Calu3 (cell line): ENCODE measurements around the gene FTO. TPM values are rescaled to one million over a fixed set of nuclear protein-coding genes. Genes with fewer than 3 reads are reported as not detected.

Experiments
- BruUV-seq: library from RNA; stranded (reverse); fragments of 400-500 nt; replicated peaks from 2 replicates; lab custom pipeline; 2021; lab: Mats Ljungman, UMichigan
- CTCF ChIA-PET: fragments of 300-600 bp; sonication (Branson Sonifier 250); formaldehyde crosslinking; loops from one replicate; lab custom pipeline; 2022; ENCODE audit warnings: antibody characterized with exemption; lab: Charles Lee
- DNase-seq: peaks from one replicate; pipeline ENCODE4 v3.0.0; 2022
- H3K27ac Mint-ChIP-seq: one replicate; pipeline ENCODE4 v1.8.0; 2022; ENCODE audit warnings: mixed read lengths; ENCODE audit not compliant: unreplicated experiment
- H3K27me3 Mint-ChIP-seq: one replicate; pipeline ENCODE4 v1.8.0; 2022; ENCODE audit warnings: mixed read lengths; ENCODE audit not compliant: unreplicated experiment
- H3K36me3 Mint-ChIP-seq: one replicate; pipeline ENCODE4 v1.8.0; 2022; ENCODE audit warnings: mild to moderate bottlenecking, moderate library complexity, mixed read lengths; ENCODE audit not compliant: insufficient read depth, unreplicated experiment
- H3K4me1 Mint-ChIP-seq: one replicate; pipeline ENCODE4 v1.8.0; 2022; ENCODE audit warnings: mild to moderate bottlenecking, low read depth, mixed read lengths; ENCODE audit not compliant: unreplicated experiment
- H3K4me3 Mint-ChIP-seq: one replicate; pipeline ENCODE4 v1.8.0; 2022; ENCODE audit warnings: mild to moderate bottlenecking, low read depth, moderate library complexity, mixed read lengths; ENCODE audit not compliant: unreplicated experiment
- H3K9me3 Mint-ChIP-seq: one replicate; pipeline ENCODE4 v1.8.0; 2022; ENCODE audit warnings: low read depth, mixed read lengths; ENCODE audit not compliant: unreplicated experiment
- CTCF ChIP-seq: fragments of 200-600 bp; IDR thresholded peaks from one replicate; pipeline ENCODE4 v1.8.0; 2022; ENCODE audit warnings: antibody characterized with exemption; ENCODE audit not compliant: unreplicated experiment
- intact Hi-C: fragments of 100-400 bp; cut with micrococcal nuclease; formaldehyde crosslinking; loops from one replicate; pipeline ENCODE4 v1.10.0; 2022; ENCODE audit not compliant: unreplicated experiment
- total RNA-seq: library from RNA; stranded (reverse); gene quantifications from 2 replicates; pipeline ENCODE4 v1.2.3, GENCODE V29; 2022

FTO gene
- total RNA-seq, 1 experiment from 2014 or later: 68.9 TPM

GRCh38 chr16:54120846-54121480 lies 417.0 kb downstream of the FTO start:
- no peaks in the 10 kb centered on the region for H3K4me1 Mint-ChIP-seq
- no peak overlapping the region for H3K27ac Mint-ChIP-seq
- no peaks in the 10 kb centered on the region for H3K27me3 Mint-ChIP-seq
- no peak for TF ChIP-seq CTCF
- H3K4me3 Mint-ChIP-seq: no peak overlapping the region
- no peak for DNase-seq
- H3K9me3 Mint-ChIP-seq: no peaks in the 10 kb centered on the region
- no TSS peak for BruUV-seq
- CTCF ChIA-PET: no interaction called here
- H3K36me3 Mint-ChIP-seq: no peaks in the 10 kb centered on the region
- intact Hi-C loops: no loop called here

- intact Hi-C loops: no loop called here
- no peak overlapping the region for H3K4me3 Mint-ChIP-seq
- no peak for DNase-seq
- peaks cover 4% of the 10 kb centered on the region for H3K27me3 Mint-ChIP-seq
- no peak for TF ChIP-seq CTCF
- H3K4me1 Mint-ChIP-seq: no peaks in the 10 kb centered on the region
- no peaks in the 10 kb centered on the region for H3K9me3 Mint-ChIP-seq
- no peak overlapping the region for H3K27ac Mint-ChIP-seq
- no peaks in the 10 kb centered on the region for H3K36me3 Mint-ChIP-seq
- CTCF ChIA-PET: no interaction called here
- BruUV-seq: no TSS peak
Observed at GRCh38 chr16:54121539-54122295, 417.8 kb downstream of the FTO start.

GRCh38 chr16:54123766-54124165 lies 419.8 kb downstream of the FTO start:
- H3K4me1 Mint-ChIP-seq: no peaks in the 10 kb centered on the region

More at GRCh38 chr16:54123766-54124165, 419.8 kb downstream of the FTO start:
- DNase-seq: no peak
- no peak overlapping the region for H3K4me3 Mint-ChIP-seq
- no peak for TF ChIP-seq CTCF
- no peaks in the 10 kb centered on the region for H3K36me3 Mint-ChIP-seq
- H3K9me3 Mint-ChIP-seq: no peaks in the 10 kb centered on the region
- intact Hi-C loops: no loop called here
- H3K27ac Mint-ChIP-seq: no peak overlapping the region
- no TSS peak for BruUV-seq
- H3K27me3 Mint-ChIP-seq: peaks cover 23% of the 10 kb centered on the region
- CTCF ChIA-PET: interaction anchor here (1.0 kb wide), 1 partner anchor 16 kb away, joined by 4 read pairs; no protein-coding TSS in a partner anchor
